Measurements from ENCODE around the gene DDX39A.

DDX39A gene

DNA sequence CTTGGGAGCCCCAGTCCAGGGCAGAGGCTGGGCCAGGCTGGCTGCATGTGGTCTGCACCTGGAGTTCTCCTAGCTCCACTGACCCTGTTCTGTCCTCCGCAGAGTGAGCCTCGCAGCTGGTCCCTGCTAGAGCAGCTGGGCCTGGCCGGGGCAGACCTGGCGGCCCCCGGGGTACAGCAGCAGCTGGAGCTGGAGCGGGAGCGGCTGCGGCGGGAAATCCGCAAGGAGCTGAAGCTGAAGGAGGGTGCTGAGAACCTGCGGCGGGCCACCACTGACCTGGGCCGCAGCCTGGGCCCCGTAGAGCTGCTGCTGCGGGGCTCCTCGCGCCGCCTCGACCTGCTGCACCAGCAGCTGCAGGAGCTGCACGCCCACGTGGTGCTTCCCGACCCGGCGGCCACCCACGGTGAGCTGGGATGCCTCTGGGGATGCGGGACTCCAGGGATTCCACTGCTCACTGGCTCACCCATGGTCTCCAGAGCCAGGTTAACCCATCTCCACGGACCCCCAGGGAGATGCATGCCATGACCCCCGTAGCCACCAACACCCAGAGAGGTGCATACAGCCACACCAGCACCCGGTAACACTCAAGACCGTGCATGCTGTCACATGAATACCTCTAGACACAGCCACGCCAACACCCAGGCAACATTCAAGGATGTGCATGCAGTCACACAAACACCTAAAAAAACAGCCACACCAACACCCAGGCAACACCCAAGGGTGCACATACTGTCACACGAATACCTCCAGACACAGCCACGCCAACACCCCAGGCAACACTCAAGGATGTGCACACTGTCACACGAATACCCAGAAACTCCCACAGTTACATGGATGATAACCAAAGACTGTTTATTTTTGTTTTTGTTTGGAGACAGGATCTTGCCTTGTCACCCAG lies 22.1 kb upstream of the DDX39A start:
- no peak for FAIRE-seq
- no peak for TF ChIP-seq POLR2A (IDR thresholded peaks at IDR 0.05; ENCODE audit: low read depth, low read length)
- no peak for DNase-seq (ENCODE audit: insufficient read length, low spot score)

DNA sequence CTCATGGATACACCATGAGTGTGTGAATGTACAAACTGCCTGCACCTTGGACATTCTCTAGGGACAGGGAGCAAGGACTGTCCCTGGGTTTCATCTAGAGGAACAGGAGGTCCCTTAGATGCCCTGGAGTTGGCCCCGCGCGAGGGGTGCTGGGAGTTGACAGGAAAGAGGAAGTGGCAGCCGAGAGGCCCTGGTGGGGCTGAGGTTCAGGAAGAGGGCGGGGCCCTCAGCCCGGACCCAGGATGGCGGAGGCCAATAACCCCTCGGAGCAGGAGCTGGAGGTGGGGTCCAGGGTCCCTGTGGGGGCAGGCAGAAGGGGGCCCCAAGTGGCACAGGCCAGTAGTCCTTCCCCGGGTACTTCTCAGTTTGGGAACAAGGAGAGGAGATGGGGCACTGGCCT lies 20.9 kb upstream of the DDX39A start:
- FAIRE-seq, result no peak
- no peak for TF ChIP-seq POLR2A (IDR thresholded peaks at IDR 0.05; ENCODE audit: low read depth, low read length)
- DNase-seq (ENCODE audit: insufficient read length, low spot score), result no peak

DNA sequence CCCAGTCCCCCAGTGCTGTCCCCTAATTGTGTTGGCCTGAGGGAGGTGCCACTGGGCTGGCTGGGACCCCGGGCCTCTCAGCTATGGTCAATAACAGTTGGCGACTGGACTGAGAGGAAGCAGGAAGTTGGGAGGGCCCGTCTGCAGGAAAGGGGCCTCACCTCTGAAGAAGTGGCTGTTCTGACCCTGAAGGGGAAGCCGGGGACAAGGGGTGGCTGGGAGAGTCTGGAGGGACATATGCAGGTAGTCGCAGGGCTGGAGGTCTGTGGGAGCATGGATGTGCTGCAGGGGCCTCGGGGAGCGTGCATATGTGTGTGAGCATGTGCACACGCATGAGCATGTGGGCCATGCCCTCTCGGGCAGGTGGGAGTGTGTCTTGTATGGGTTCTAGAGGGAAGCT lies 19.9 kb upstream of the DDX39A start:
- DNase-seq (ENCODE audit: insufficient read length, low spot score) (no peak), FAIRE-seq (no peak)
- TF ChIP-seq POLR2A (IDR thresholded peaks at IDR 0.05; ENCODE audit: low read depth, low read length), result no peak

DNA sequence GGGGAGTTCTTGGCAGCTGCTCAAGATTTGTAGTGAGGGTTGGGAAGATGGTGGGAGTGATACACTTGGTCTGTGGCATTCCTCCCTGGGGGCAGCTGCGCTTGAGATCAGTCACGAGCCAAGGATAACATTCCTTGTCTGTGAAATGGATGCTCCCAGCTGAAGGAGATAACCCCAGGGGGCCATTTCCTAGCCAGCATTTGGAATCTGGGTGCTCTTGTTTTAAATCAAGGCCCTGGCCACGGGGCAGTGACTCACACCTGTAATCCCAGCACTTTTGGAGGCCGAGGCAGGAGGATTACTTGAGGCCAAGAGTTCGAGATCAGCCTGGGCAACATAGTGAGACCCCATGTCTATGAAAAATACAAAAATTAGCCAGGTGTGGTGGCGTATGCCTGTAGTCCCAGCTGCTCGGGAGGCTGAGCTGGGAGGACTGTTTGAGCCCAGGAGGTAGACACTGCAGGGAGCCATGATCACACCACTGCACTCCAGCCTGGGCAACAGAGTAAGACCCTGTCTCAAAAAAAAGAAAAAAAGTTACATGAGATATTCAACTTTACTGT lies 18.5 kb upstream of the DDX39A start:
- FAIRE-seq, result no peak
- no peak for TF ChIP-seq POLR2A (IDR thresholded peaks at IDR 0.05; ENCODE audit: low read depth, low read length)

DNA sequence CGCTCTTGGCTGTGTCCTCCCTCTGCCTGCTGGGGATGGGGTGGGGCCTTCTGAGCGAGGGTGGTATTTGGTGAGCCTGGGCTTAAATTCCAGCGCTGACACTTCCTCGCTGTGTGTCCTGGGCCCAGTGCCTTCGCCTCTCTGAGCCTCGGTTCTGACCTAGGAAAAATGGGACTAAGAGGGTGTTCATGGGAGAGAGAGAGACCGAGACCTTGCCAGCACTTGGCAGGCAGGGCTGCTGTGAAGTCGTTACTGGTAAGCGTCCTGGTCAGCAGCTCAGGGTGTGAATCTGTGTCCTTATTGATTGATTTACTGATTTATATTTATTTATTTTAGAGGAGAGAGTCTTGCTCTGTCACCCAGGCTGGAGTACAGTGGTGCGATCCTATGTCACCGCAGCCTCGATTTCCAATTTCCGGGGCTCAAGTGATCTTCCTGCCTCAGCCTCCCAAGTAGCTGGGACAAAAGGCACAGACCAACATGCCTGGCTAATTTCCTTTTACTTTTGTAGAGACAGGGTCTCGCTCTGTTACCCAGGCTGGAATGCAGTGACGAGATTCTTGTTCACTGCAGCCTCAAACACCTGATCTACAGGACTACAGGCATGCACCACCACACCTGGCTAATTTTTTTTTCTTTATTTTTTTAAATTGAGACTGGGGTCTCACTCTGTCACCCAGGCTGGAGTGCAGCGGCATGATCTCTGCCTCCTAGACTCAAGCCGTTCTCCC lies 16.3 kb upstream of the DDX39A start:
- FAIRE-seq (no peak), DNase-seq (ENCODE audit: insufficient read length, low spot score) (no peak)
- no peak for TF ChIP-seq POLR2A (IDR thresholded peaks at IDR 0.05; ENCODE audit: low read depth, low read length)

More for the DNA sequence above, 18.5 kb upstream of the DDX39A start:
- DNase-seq (ENCODE audit: insufficient read length, low spot score), result no peak

DNA sequence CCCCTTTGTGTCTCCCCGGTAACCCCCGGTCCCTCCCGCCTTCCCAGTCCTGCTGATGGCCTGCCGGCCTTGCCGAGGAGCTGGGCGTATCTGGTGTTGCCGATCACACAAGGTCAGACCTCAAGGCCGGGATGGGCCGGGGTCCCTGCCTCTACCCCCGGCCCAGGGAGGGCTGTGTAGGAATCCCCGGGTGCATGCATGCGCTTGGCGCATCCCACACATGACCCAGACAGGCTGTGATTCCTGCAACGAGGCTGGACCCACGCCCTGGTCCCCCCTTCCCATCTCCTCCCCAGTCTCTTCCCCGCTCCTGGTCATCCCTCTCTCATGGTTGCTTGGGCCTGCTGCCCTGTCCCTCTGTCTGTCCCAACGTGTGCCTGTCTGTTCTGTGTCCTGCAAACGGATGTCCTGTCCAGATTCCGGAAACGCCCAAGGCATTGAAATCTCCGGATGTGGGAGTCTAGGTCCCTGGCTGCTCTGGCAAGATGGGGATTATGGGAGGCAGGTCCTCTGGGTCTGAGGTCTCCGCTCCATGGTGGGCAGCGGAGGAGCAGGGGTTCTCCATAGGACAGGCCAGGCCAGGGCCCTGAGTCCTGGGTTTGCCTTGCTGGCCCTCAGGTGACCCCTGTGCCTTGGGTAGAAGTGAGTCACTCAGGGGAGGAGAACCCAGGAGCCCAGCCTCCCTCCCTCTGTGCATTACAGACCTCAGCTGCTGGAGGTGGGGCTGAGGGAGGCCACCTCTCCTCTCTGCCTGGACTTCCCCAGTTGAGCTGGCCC lies 15.6 kb upstream of the DDX39A start:
- peak; percentile 79 for DNase-seq (ENCODE audit: insufficient read length, low spot score)
- TF ChIP-seq POLR2A (IDR thresholded peaks at IDR 0.05; ENCODE audit: low read depth, low read length), result no peak; the same call in 1 of the 2 replicates
- FAIRE-seq, result peak; percentile 62

DNA sequence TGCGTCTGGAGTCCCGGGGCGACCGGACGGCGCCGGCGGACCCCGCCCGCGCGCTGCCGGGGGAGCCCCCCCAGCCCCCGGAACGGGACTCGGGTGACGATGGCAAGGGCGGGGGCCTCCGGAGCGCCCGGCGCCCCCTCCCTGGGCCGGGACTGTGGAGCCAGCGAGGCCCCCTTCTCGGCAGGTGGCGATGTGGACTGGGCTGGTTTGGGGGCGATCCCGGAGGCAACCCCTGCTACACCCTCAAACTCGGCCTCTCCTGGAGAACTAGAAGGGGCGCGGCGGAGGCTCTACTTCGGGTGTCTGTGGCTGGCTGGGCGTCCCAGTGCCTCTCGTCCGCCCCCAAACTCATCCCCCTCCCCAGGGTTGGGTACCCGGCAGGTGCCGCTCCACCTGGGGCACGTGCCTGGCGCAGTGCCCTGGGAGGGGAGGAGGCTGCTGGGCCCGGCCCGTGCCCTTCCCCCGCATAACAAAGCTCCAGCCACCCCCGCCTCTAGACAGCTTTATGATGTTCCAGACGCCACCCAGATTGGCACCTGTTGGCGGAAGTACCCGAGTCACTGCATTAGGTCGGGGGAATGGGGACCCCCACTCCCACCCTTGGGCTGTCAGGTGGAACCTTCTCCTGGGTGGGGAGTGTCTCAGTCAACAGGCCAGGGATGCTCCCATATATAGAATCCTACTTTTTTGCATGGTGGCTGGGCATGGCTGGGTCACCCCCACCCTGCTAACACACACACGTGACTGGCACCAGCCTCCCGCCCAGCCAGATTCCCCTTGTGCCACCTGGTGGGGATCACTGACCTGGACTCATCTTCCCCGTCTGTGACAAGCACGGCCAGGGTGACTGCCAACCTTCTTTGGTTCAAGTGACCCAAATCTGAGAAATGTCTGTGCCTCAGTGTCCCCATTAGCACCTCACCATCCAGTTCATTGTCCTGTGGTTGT lies 14.7 kb upstream of the DDX39A start:
- FAIRE-seq, result no peak
- DNase-seq (ENCODE audit: insufficient read length, low spot score), result no peak
- no peak for TF ChIP-seq POLR2A (IDR thresholded peaks at IDR 0.05; ENCODE audit: low read depth, low read length)

DNA sequence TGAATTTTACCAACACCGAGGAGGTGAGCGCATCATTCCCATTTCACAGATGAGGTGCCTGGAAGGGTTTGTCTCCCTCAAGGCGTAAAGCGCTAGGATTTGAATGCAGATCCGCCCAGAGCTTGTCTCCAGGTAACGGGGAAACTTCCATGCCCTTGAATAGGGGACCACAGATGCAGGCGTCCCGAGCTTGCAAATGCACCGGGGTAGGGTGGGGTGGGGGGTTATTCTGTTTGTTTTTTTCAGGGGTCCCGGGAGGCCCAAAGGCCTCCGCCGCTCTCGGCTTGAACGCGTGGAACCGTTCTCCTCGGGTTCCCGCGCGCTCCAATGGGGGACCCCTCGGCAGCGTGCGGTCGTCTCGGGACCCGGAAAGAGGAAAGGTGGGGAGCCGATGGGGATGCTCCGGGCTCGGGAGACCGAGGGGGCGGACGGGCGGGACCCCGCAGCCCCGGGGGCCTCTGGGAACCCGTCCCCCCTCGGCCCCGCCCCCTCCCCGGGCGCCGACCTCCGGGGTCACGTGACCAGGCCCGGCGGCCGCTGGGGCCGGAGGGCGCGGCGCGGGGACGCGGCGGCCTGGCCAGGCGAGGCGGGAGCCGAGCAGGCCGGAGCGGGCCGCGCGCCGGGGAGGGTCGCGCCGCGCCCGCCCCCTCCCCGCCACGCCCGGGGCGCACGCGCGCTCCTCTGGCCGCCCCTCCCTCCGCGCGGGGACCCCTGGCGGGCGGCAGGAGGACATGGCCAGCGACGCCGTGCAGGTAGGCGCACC lies 13.8 kb upstream of the DDX39A start, which contains the start of gene PKN1:
TSS of gene PKN1 (plus strand) at position 516 of the 763 bp plus-strand sequence. CDS start at position 732, 216 bp downstream.
- FAIRE-seq (no peak), DNase-seq (ENCODE audit: insufficient read length, low spot score) (no peak)
- TF ChIP-seq POLR2A (IDR thresholded peaks at IDR 0.05; ENCODE audit: low read depth, low read length), result peak; percentile 47; the same call in 1 of the 2 replicates

DNA sequence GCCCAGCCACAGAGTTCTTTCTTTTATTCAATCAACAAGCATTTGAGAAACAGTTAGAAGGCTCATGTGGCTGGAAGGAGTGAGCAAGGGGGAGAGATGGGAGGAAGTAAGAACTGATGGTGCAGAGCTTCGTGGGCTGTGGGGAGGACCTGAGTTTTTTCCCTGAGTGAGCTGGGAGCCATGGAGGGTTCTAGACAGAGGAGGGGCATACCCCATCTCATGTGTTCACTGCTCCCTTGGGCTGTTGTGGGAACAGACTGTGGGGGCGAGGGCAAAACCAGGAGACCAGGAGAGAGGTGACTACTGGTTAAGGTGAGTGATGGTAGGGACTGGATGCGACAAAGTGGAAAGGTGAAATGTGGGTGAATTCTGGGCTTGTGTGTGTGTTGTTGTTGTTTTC lies 11.6 kb upstream of the DDX39A start:
- no peak for FAIRE-seq
- TF ChIP-seq POLR2A (IDR thresholded peaks at IDR 0.05; ENCODE audit: low read depth, low read length), result no peak

DNA sequence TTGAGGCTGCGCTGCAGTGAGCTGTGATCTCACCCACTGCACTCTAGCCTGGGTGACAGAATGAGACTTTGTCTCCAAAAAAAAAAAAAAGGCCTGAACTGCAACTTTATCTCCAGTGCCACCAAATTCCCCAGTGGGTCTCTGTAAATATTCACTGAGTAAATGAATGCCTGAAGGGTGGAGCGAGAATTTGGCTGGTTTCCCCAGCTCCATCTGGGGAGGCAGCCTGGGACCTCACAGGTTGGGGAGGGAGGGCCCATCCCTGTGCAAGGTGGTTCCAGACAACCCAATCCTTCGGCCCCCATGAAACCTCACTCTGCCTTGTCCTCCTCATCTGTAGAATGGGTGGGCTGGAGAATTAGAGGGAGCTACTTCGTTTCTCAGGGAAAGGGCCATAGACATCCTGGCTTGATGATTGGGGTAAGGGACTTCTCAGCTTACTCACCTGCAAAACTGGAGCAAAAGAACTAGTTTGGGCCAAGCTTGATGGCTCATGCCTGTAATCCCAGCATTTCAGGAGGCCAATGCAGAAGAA lies 9.8 kb upstream of the DDX39A start:
- no peak for FAIRE-seq
- no peak for DNase-seq (ENCODE audit: insufficient read length, low spot score)
- TF ChIP-seq POLR2A (IDR thresholded peaks at IDR 0.05; ENCODE audit: low read depth, low read length), result no peak

More for the DNA sequence above, 11.6 kb upstream of the DDX39A start:
- no peak for DNase-seq (ENCODE audit: insufficient read length, low spot score)

DNA sequence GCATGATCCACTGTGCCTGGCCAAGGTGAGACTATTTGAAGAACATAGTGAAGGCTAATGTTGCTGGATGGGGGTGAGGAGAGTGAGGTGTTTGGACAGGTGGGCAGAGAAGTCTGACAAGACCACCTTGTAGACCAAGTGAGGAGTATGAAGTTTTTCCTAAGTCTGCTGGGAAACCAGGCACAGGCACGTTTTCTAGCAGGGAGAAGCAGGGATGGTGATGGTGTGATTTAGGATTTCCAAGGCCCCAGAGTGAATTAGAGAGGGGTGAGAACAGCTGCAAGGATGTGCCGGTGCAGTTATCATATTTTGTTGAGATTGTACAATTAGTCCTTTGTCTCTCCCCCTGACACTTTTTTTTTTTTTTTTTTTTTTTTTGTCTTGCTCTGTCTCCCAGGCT lies 8.3 kb upstream of the DDX39A start:
- FAIRE-seq, result no peak
- no peak for DNase-seq (ENCODE audit: insufficient read length, low spot score)
- no peak for TF ChIP-seq POLR2A (IDR thresholded peaks at IDR 0.05; ENCODE audit: low read depth, low read length)

Data from H54 (cell line).